B cell (primary cell): ENCODE results near the gene F2RL3. TPM values are rescaled to one million over a fixed set of nuclear protein-coding genes. Genes with fewer than 3 reads are reported as not detected.
A peak's percentile ranks its signal among the peaks of the same experiment; 100 is the strongest.

ENCODE experiments used
- ATAC-seq: fragments of 200-7000 bp; cut with Tn5 transposase; one replicate; pipeline ENCODE4 v1.10.0; 2021; ENCODE audit warnings: low read depth, mild to moderate bottlenecking, moderate number of reproducible peaks, moderate library complexity
- CTCF ChIA-PET: fragments of 350-600 bp; sonication (Branson Sonifier 250); formaldehyde crosslinking; loops from one replicate; lab custom pipeline; 2021; ENCODE audit warnings: antibody characterized with exemption, inconsistent platforms; lab: Charles Lee
- POLR2A ChIA-PET: fragments of 350-600 bp; sonication (Branson Sonifier 250); formaldehyde crosslinking; loops from one replicate; lab custom pipeline; 2021; ENCODE audit warnings: antibody characterized with exemption; lab: Charles Lee
- DNase-seq: peaks from one replicate; pipeline ENCODE4 v3.0.0; 2013
- H2AFZ ChIP-seq: 2 replicates; pipeline ENCODE4 v1.6.1; 2012; ENCODE audit warnings: mild to moderate bottlenecking, low read depth, low read length; ENCODE audit not compliant: insufficient read depth, poor library complexity, severe bottlenecking
- H3K27ac ChIP-seq, 2 donors: 1 replicate in 1 of 2; 2 replicates in 1 of 2; pipeline ENCODE4 v1.5.1; 2012 to 2013; ENCODE audit warnings: low read length in 2 of 2, mild to moderate bottlenecking in 2 of 2, moderate library complexity in 1 of 2
- H3K27me3 ChIP-seq, 4 experiments: fragments of 200-600 bp in 1 of 4; sonication (generic) in 1 of 4; replicated peaks in 1 of 4; 1 replicate in 2 of 4; 2 replicates in 2 of 4; pipeline versions ENCODE4 v1.6.1 to v1.7.0; 2013 to 2016; ENCODE audit warnings: low read length in 3 of 4, mild to moderate bottlenecking in 2 of 4, mixed read lengths in 1 of 4, moderate library complexity in 1 of 4; ENCODE audit not compliant: insufficient read depth in 4 of 4, control insufficient read depth in 3 of 4; ENCODE audit errors: control extremely low read depth in 1 of 4
- H3K36me3 ChIP-seq, 2 experiments: replicated peaks in 1 of 2; 1 replicate in 1 of 2; 2 replicates in 1 of 2; pipeline versions ENCODE4 v1.6.1 to v1.7.1; 2013; ENCODE audit warnings: low read length in 1 of 2; ENCODE audit not compliant: insufficient read depth in 2 of 2, control insufficient read depth in 1 of 2; ENCODE audit errors: control extremely low read depth in 1 of 2, extremely low read depth in 1 of 2
- H3K4me1 ChIP-seq, 2 donors: fragments of 200-600 bp in 1 of 2; sonication (generic) in 1 of 2; 1 replicate in 1 of 2; 2 replicates in 1 of 2; pipeline versions ENCODE4 v1.5.1 to v1.6.1; 2013 to 2017; ENCODE audit warnings: low read length in 2 of 2; ENCODE audit not compliant: control insufficient read depth in 2 of 2, insufficient read depth in 2 of 2
- H3K4me2 ChIP-seq: replicated peaks from 2 replicates; pipeline ENCODE3; 2012; ENCODE audit warnings: mild to moderate bottlenecking, low read depth, low read length; ENCODE audit not compliant: poor library complexity, severe bottlenecking
- H3K4me3 ChIP-seq, 5 experiments: fragments of 200-600 bp in 1 of 5; sonication (generic) in 1 of 5; 1 replicate in 3 of 5; 2 replicates in 2 of 5; pipeline versions ENCODE4 v1.5.1 to v1.7.0; 2011 to 2016; ENCODE audit warnings: low read length in 4 of 5, mild to moderate bottlenecking in 4 of 5, low read depth in 2 of 5, control low read depth in 1 of 5, moderate library complexity in 1 of 5; ENCODE audit not compliant: insufficient read depth in 1 of 5; ENCODE audit errors: control extremely low read depth in 1 of 5, extremely low read depth in 1 of 5
- H3K79me2 ChIP-seq: fragments of 200-600 bp; sonication (generic); one replicate; pipeline ENCODE4 v1.6.0; 2016; ENCODE audit warnings: low read length; ENCODE audit not compliant: control insufficient read depth, insufficient read depth
- H3K9ac ChIP-seq: fragments of 200-600 bp; sonication (generic); 2 replicates; pipeline ENCODE4 v1.6.1; 2017; ENCODE audit warnings: mild to moderate bottlenecking, low read length, moderate library complexity
- H3K9me3 ChIP-seq, 3 donors: one replicate each; pipeline versions ENCODE4 v1.6.1 to v1.7.1; 2013; ENCODE audit warnings: low read length in 2 of 3; ENCODE audit not compliant: control insufficient read depth in 2 of 3, insufficient read depth in 1 of 3; ENCODE audit errors: control extremely low read depth in 1 of 3
- H4K20me1 ChIP-seq: 2 replicates; pipeline ENCODE4 v1.6.0; 2012; ENCODE audit warnings: mild to moderate bottlenecking, low read length; ENCODE audit not compliant: insufficient read depth, control insufficient read depth, poor library complexity, severe bottlenecking
- H3K27ac Mint-ChIP-seq: one replicate; pipeline ENCODE4 v1.8.0; 2021; ENCODE audit warnings: mixed read lengths
- H3K27me3 Mint-ChIP-seq: one replicate; pipeline ENCODE4 v1.8.0; 2021; ENCODE audit warnings: mixed read lengths
- H3K4me1 Mint-ChIP-seq: one replicate; pipeline ENCODE4 v1.8.0; 2021; ENCODE audit warnings: mixed read lengths
- H3K4me3 Mint-ChIP-seq: one replicate; pipeline ENCODE4 v1.8.0; 2021; ENCODE audit warnings: mixed read lengths
- H3K9me3 Mint-ChIP-seq: one replicate; pipeline ENCODE4 v1.8.0; 2022; ENCODE audit warnings: mixed read lengths; ENCODE audit not compliant: insufficient read depth
- EZH2 ChIP-seq: IDR thresholded peaks from 2 replicates; pipeline ENCODE4 v1.6.1; 2012; ENCODE audit warnings: borderline replicate concordance, low read depth, mild to moderate bottlenecking, moderate library complexity, low read length; ENCODE audit not compliant: insufficient read depth, poor library complexity, severe bottlenecking
- WGBS: methylation state at CpG from one replicate; pipeline ENCODE4 v1.1.5; 2013; ENCODE audit warnings: missing lambda C conversion rate; ENCODE audit not compliant: insufficient coverage; 5-methylcytosine and 5-hydroxymethylcytosine counted together
- intact Hi-C: fragments of 100-400 bp; cut with micrococcal nuclease; formaldehyde crosslinking; loops from one replicate; pipeline ENCODE4 v1.10.0; 2022
- polyA plus RNA-seq: library from polyadenylated mRNA; depleted of rRNA; stranded (reverse); fragments of >200 nt; gene quantifications from 2 replicates; pipeline ENCODE4 v1.2.3, GENCODE V29; 2012
- total RNA-seq, 2 donors: library from RNA; stranded (reverse); fragments of 120-200 nt in 1 of 2; gene quantifications; 1 replicate in 1 of 2; 2 replicates in 1 of 2; pipeline versions ENCODE4 v1.2.3 to v1.2.4, GENCODE V29; 2013 to 2022
- TF ChIP-seq, protein P1 (sequence below): fragments of 200-600 bp; IDR thresholded peaks from one replicate; pipeline ENCODE4 v1.8.0; 2022; ENCODE audit warnings: antibody characterized with exemption, mild to moderate bottlenecking

F2RL3 gene
- total and polyA plus RNA-seq, 2 donors (not counting 1 experiment from before 2014, with no cell fraction given), result 0.01 to 1.1 TPM

DNA sequence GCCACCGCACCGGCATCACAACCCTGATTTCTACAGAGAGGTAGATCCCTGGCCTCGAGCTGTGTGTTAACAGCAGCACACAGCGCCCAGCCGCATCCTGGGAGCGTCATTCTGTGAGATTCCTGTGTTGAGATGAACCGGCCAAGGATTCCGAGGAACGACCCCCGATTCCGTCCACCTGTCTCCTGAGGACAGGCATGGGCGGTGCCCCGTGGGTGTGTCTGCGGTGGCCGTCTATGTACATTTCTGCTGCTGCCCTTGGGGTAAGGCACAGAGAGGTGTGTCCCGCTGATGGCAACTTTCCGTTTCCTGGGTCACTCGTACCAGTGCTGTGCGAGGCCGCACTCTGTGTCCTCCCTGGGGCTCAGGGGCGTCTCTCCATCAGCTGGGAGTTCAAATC lies 16.1 kb upstream of the F2RL3 start:
- DNase-seq (no peak), ATAC-seq (no peak)
- Mint-ChIP-seq H3K4me1 (peaks cover 20% of the 10 kb centered on the region), H3K27me3 (no peaks in the 10 kb centered on the region), H3K9me3 (no peaks in the 10 kb centered on the region), H3K27ac (no peak overlapping the region), H3K4me3 (no peak overlapping the region)
- no peaks in the 10 kb centered on the region for H3K27me3 ChIP-seq
- H3K36me3 ChIP-seq, result peaks cover 0 to 64% of the 10 kb centered on the region in 2 experiments
- peaks cover 55% of the 10 kb centered on the region for H3K79me2 ChIP-seq
- H4K20me1 ChIP-seq, result peaks cover 24% of the 10 kb centered on the region
- no peaks in the 10 kb centered on the region for H3K4me1 ChIP-seq
- H3K4me3 ChIP-seq, result no peak overlapping the region
- peaks cover 0 to 10% (median 0%) of the 10 kb centered on the region in 3 donors for H3K9me3 ChIP-seq
- POLR2A ChIA-PET, result no interaction called here
- CTCF ChIA-PET, result no interaction called here
- no peak overlapping the region for H3K9ac ChIP-seq
- no peak overlapping the region for H3K27ac ChIP-seq
- intact Hi-C loops, result no loop called here
- TF ChIP-seq EZH2, result no peak
- TF ChIP-seq, protein P1, sequence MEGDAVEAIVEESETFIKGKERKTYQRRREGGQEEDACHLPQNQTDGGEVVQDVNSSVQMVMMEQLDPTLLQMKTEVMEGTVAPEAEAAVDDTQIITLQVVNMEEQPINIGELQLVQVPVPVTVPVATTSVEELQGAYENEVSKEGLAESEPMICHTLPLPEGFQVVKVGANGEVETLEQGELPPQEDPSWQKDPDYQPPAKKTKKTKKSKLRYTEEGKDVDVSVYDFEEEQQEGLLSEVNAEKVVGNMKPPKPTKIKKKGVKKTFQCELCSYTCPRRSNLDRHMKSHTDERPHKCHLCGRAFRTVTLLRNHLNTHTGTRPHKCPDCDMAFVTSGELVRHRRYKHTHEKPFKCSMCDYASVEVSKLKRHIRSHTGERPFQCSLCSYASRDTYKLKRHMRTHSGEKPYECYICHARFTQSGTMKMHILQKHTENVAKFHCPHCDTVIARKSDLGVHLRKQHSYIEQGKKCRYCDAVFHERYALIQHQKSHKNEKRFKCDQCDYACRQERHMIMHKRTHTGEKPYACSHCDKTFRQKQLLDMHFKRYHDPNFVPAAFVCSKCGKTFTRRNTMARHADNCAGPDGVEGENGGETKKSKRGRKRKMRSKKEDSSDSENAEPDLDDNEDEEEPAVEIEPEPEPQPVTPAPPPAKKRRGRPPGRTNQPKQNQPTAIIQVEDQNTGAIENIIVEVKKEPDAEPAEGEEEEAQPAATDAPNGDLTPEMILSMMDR, result no peak
- H3K4me2 ChIP-seq, result no peak overlapping the region
- no peak overlapping the region for H2AFZ ChIP-seq
- WGBS, result over 99% methylated on average over 21 of the region's 21 CpGs

DNA sequence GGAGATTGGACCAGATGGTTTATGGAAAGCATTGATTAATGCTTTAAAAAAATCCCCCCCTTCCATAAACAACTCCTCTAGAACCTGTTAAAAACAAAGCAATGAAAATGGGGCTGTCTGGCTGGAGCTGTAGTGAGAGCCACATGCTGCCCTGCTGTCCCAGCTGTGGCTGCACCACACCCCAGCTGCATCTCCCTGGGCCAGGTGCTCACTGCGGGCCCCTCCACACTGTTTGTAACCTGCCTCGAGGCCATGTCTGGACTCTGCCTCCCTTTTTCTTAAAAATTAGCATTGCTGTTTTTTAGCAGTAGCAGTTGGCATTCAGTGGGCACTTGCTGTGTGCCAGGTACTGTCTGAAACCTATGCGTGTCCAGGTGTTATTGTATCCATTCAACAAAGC lies 15.2 kb upstream of the F2RL3 start:
- H3K27ac ChIP-seq, result peak overlapping the region in 1 of 2 donors; percentile 66
- H2AFZ ChIP-seq, result no peak overlapping the region
- no peaks in the 10 kb centered on the region for H3K27me3 ChIP-seq
- H3K4me2 ChIP-seq, result no peak overlapping the region
- Mint-ChIP-seq H3K27ac (peak overlapping the region; percentile 50), H3K4me3 (no peak overlapping the region), H3K27me3 (no peaks in the 10 kb centered on the region), H3K9me3 (no peaks in the 10 kb centered on the region), H3K4me1 (peaks cover 20% of the 10 kb centered on the region)
- no peak for ATAC-seq
- H3K4me3 ChIP-seq, result no peak overlapping the region
- TF ChIP-seq, protein P1, result no peak
- TF ChIP-seq EZH2, result no peak
- H3K9me3 ChIP-seq, result peaks cover 0 to 13% (median 0%) of the 10 kb centered on the region in 3 donors
- H3K9ac ChIP-seq, result no peak overlapping the region
- DNase-seq, result no peak
- H4K20me1 ChIP-seq, result peaks cover 23% of the 10 kb centered on the region
- POLR2A ChIA-PET, result no interaction called here
- 100% methylated on average over 3 of the region's 3 CpGs for WGBS
- intact Hi-C loops, result no loop called here
- CTCF ChIA-PET, result no interaction called here
- peaks cover 54% of the 10 kb centered on the region for H3K79me2 ChIP-seq
- no peaks in the 10 kb centered on the region for H3K4me1 ChIP-seq
- peaks cover 0 to 64% of the 10 kb centered on the region in 2 experiments for H3K36me3 ChIP-seq
